Sciatic nerve (tissue), 2 donors: Measurements from ENCODE around the gene TKFC. TPM values are rescaled to one million over a fixed set of nuclear protein-coding genes. Genes with fewer than 3 reads are reported as not detected.
"Not testable (repeated sequence)": the region's sequence is repeated elsewhere in the genome, so short reads cannot be mapped to it uniquely, and the experiment has no call there.

Experiments
- ATAC-seq: fragments of 200-7000 bp; cut with Tn5 transposase; one replicate; pipeline ENCODE4 v1.9.1; 2020; ENCODE audit warnings: mild to moderate bottlenecking, moderate library complexity
- DNase-seq: peaks from one replicate; pipeline ENCODE4 v3.0.0-alpha.2; 2020; ENCODE audit warnings: low spot score
- intact Hi-C: fragments of 100-400 bp; cut with DNase I; formaldehyde crosslinking; loops from one replicate; pipeline ENCODE4 v1.14.2; 2022
- total RNA-seq: library from RNA; stranded (reverse); fragmentation: NEBNext Ultra II Directional; extraction: Animal tissue kit (Norgen Biotek cat#: 25700); gene quantifications from one replicate; pipeline ENCODE4 v1.2.1, GENCODE V29; 2021
- donor health status: DM: no; HTN: no; CAD: no.
- donor health status: DM: no; HTN: no; CAD: no.

The TKFC gene
- total RNA-seq, 1 donor from 2014 or later = 32.6 TPM

- DNase-seq (no peak), ATAC-seq (no peak)
- intact Hi-C loops = no loop called here
Measured at GRCh38 chr11:61361237-61361740, 28.3 kb downstream of the TKFC start.

GRCh38 chr11:61361741-61362541 is 28.9 kb downstream of the TKFC start, which contains the start of the genes CYB561A3 and TMEM138:
Gene CYB561A3, minus strand, starts transcription at chr11:61361882. Its CDS starts 5,169 bp downstream, at chr11:61356713.
Gene TMEM138, plus strand, starts transcription at chr11:61362374. Its CDS starts 2,017 bp downstream, at chr11:61364391.
- intact Hi-C loops = no loop called here
- peak; percentile 93 for DNase-seq
- peak; percentile 98 for ATAC-seq

- intact Hi-C loops = no loop called here
- no peak for DNase-seq
- ATAC-seq = peak; percentile 14
Measured at GRCh38 chr11:61362542-61362875, 29.5 kb downstream of the TKFC start.

- intact Hi-C loops = no loop called here
- ATAC-seq (no peak), DNase-seq (no peak)
Measured at GRCh38 chr11:61364012-61364675, 31.1 kb downstream of the TKFC start.

GRCh38 chr11:61367406-61367805 is 34.4 kb downstream of the TKFC start:
- DNase-seq (no peak), ATAC-seq (no peak)
- intact Hi-C loops = no loop called here

- DNase-seq (no peak), ATAC-seq (no peak)
- intact Hi-C loops = no loop called here
Measured at GRCh38 chr11:61368646-61369045, 35.6 kb downstream of the TKFC start.

- DNase-seq (no peak), ATAC-seq (peak; percentile 96)
- intact Hi-C loops = no loop called here
Measured at GRCh38 chr11:61369372-61370348, 36.6 kb downstream of the TKFC start.

GRCh38 chr11:61370349-61371005 is 37.4 kb downstream of the TKFC start:
- DNase-seq = no peak
- intact Hi-C loops = no loop called here
- no peak for ATAC-seq

- ATAC-seq (no peak), DNase-seq (no peak)
- intact Hi-C loops = no loop called here
Measured at GRCh38 chr11:61372659-61373420, 39.8 kb downstream of the TKFC start.

- intact Hi-C loops = no loop called here
- ATAC-seq (no peak), DNase-seq (peak; percentile 67)
Measured at GRCh38 chr11:61375761-61376108, 42.7 kb downstream of the TKFC start.

- intact Hi-C loops = no loop called here
- no peak for DNase-seq
- no peak for ATAC-seq
Measured at GRCh38 chr11:61377461-61378160, 44.6 kb downstream of the TKFC start.

- intact Hi-C loops = no loop called here
- DNase-seq (no peak), ATAC-seq (peak; percentile 98)
Measured at GRCh38 chr11:61378713-61379313, 45.8 kb downstream of the TKFC start.

GRCh38 chr11:61380884-61381283 is 47.9 kb downstream of the TKFC start:
- ATAC-seq = no peak
- DNase-seq = no peak
- intact Hi-C loops = no loop called here

GRCh38 chr11:61383859-61384258 is 50.8 kb downstream of the TKFC start:
- ATAC-seq, intact Hi-C loops, DNase-seq: not testable (repeated sequence)

- ATAC-seq = peak; percentile 50
- no peak for DNase-seq
- intact Hi-C loops = no loop called here
Measured at GRCh38 chr11:61384271-61385242, 51.5 kb downstream of the TKFC start.

- intact Hi-C loops = no loop called here
- no peak for ATAC-seq
- DNase-seq = no peak
Measured at GRCh38 chr11:61390161-61390560, 57.1 kb downstream of the TKFC start.
